A549 (cell line): ENCODE data around the gene RGS5.

ENCODE experiments used
- BHLHE40 ChIP-seq: IDR thresholded peaks from 2 replicates; pipeline ENCODE4 v1.6.1; 2012; ENCODE audit warnings: low read depth, low read length, inconsistent platforms
- CBX2 ChIP-seq: fragments of 200-600 bp; sonication (generic); IDR thresholded peaks from 2 replicates; pipeline ENCODE4 v1.6.1; 2016; ENCODE audit warnings: low read depth, mild to moderate bottlenecking, borderline replicate concordance
- CEBPB ChIP-seq, 2 experiments: fragments of >200 bp in 1 of 2; sonication (Bioruptor Twin) in 1 of 2; formaldehyde crosslinking in 1 of 2; IDR thresholded peaks; 2 replicates each; pipeline ENCODE4 v1.6.1; 2012 to 2016
- NPAS2 ChIP-seq: fragments of 250-450 bp; sonication (Bioruptor Pico); IDR thresholded peaks from 2 replicates; pipeline ENCODE4 v1.8.0; 2022; ENCODE audit warnings: mild to moderate bottlenecking, moderate library complexity, borderline replicate concordance
- POLR2A ChIP-seq: IDR thresholded peaks from 2 replicates; pipeline ENCODE4 v1.6.1; 2012; ENCODE audit warnings: mild to moderate bottlenecking, low read length
- POLR2AphosphoS2 ChIP-seq: conservative IDR thresholded peaks from 2 replicates; pipeline ENCODE4 v1.6.1; 2012; ENCODE audit warnings: low read length, improper control_type of control experiment, inconsistent platforms
- RFX5 ChIP-seq: fragments of 450-650 bp; IDR thresholded peaks from 2 replicates; pipeline ENCODE4 v1.7.1; 2014; ENCODE audit warnings: antibody characterized with exemption, mild to moderate bottlenecking, moderate library complexity
- TF ChIP-seq, protein P1 (sequence below): fragments of >200 bp; sonication (Bioruptor Twin); formaldehyde crosslinking; IDR thresholded peaks from 3 replicates; pipeline ENCODE4 v1.5.1; 2016
- TF ChIP-seq, protein P2 (sequence below): IDR thresholded peaks from 2 replicates; pipeline ENCODE4 v1.6.1; 2012

DNA sequence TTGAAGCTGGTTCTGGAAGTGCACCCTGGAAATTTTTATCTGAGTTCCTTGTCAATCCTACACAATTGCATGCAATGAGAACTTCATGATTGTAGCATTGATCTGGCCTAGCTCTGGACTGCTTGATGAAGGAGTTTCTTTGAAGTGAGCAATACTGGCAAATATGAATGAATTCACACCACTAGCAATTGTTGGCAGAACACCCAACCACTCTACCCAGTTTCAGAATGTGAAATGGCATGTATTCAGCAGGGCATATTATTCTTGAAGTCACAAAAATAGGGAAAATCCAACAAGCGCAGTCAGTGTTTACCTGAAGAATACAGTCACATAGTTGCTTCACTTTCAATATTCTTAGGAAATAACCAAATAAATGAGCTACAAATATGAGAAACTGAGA is 57.3 kb downstream of the RGS5 start:
- TF ChIP-seq, protein P1, sequence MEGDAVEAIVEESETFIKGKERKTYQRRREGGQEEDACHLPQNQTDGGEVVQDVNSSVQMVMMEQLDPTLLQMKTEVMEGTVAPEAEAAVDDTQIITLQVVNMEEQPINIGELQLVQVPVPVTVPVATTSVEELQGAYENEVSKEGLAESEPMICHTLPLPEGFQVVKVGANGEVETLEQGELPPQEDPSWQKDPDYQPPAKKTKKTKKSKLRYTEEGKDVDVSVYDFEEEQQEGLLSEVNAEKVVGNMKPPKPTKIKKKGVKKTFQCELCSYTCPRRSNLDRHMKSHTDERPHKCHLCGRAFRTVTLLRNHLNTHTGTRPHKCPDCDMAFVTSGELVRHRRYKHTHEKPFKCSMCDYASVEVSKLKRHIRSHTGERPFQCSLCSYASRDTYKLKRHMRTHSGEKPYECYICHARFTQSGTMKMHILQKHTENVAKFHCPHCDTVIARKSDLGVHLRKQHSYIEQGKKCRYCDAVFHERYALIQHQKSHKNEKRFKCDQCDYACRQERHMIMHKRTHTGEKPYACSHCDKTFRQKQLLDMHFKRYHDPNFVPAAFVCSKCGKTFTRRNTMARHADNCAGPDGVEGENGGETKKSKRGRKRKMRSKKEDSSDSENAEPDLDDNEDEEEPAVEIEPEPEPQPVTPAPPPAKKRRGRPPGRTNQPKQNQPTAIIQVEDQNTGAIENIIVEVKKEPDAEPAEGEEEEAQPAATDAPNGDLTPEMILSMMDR, result no peak
- TF ChIP-seq POLR2A (no peak), NPAS2 (CRISPR knock-in tag) (no peak), BHLHE40 (no peak), CEBPB (IDR thresholded peaks at IDR 0.05) (no peak), RFX5 (no peak), CBX2 (no peak), POLR2AphosphoS2 (no peak)
- TF ChIP-seq, protein P2, sequence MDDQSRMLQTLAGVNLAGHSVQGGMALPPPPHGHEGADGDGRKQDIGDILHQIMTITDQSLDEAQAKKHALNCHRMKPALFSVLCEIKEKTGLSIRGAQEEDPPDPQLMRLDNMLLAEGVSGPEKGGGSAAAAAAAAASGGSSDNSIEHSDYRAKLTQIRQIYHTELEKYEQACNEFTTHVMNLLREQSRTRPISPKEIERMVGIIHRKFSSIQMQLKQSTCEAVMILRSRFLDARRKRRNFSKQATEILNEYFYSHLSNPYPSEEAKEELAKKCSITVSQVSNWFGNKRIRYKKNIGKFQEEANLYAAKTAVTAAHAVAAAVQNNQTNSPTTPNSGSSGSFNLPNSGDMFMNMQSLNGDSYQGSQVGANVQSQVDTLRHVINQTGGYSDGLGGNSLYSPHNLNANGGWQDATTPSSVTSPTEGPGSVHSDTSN, result no peak
